H1 (cell line): ENCODE results near the gene SRCIN1.

Source experiments
- POLR2A ChIP-seq, 2 experiments: IDR thresholded peaks; 1 replicate in 1 of 2; 2 replicates in 1 of 2; pipeline ENCODE4 v1.6.1; 2011; ENCODE audit warnings: low read depth in 2 of 2, low read length in 2 of 2, mild to moderate bottlenecking in 2 of 2; ENCODE audit errors: control extremely low read depth in 1 of 2
- SRF ChIP-seq: IDR thresholded peaks from 2 replicates; pipeline ENCODE4 v1.6.1; 2011; ENCODE audit warnings: mild to moderate bottlenecking, low read depth, low read length, moderate library complexity
- USF2 ChIP-seq: IDR thresholded peaks from 2 replicates; pipeline ENCODE4 v1.6.1; 2011; ENCODE audit warnings: low read length, improper control_type of control experiment
- YY1 ChIP-seq: IDR thresholded peaks from 2 replicates; pipeline ENCODE4 v1.6.1; 2011; ENCODE audit warnings: low read depth, mild to moderate bottlenecking, low read length

- no peak for TF ChIP-seq USF2
- TF ChIP-seq YY1, result no peak
- no peak for TF ChIP-seq POLR2A (IDR thresholded peaks at IDR 0.05; ENCODE audit: control extremely low read depth in 1 of 2, low read depth in 2 of 2, low read length in 2 of 2)
- no peak for TF ChIP-seq SRF
Measured at GRCh38 chr17:38613981-38614779, 8.4 kb upstream of the SRCIN1 start.
